ENCODE results near the gene PRDM15. TPM values are rescaled to one million over a fixed set of nuclear protein-coding genes. Genes with fewer than 3 reads are reported as not detected.

Gene PRDM15
- polyA plus RNA-seq, 1 experiment = 7.6 TPM

GRCh38 chr21:41815652-41816582, 63.2 kb downstream of the PRDM15 start:
- Histone ChIP-seq H3K27me3 (ENCODE audit: control insufficient read depth, insufficient read depth, low read length) (no peaks in the 10 kb centered on the region), H3K36me3 (ENCODE audit: control insufficient read depth, insufficient read depth, low read length) (peaks cover 6% of the 10 kb centered on the region; the same call in 1 of the 2 replicates), H3K4me3 (ENCODE audit: low read depth, low read length) (no peak overlapping the region)
- CTCF ChIA-PET = interaction anchor here (0.6 to 6.4 kb wide), 37 partner anchors 9 to 532 kb away, joined by 3 to 66 read pairs (median 5); no protein-coding TSS in a partner anchor
- POLR2A ChIA-PET = no interaction called here
- TF ChIP-seq CTCF (IDR thresholded peaks at IDR 0.05; ENCODE audit: insufficient read depth, low read depth, low read length) = no peak
- no peak for DNase-seq (ENCODE audit: low read depth)

- Histone ChIP-seq H3K27me3 (ENCODE audit: control insufficient read depth, insufficient read depth, low read length) (no peaks in the 10 kb centered on the region), H3K4me3 (ENCODE audit: low read depth, low read length) (no peak overlapping the region), H3K36me3 (ENCODE audit: control insufficient read depth, insufficient read depth, low read length) (peaks cover 11% of the 10 kb centered on the region)
- ChIA-PET CTCF (no interaction called here), POLR2A (no interaction called here)
- no peak for TF ChIP-seq CTCF (IDR thresholded peaks at IDR 0.05; ENCODE audit: insufficient read depth, low read depth, low read length)
- DNase-seq (ENCODE audit: low read depth) = no peak
Measured at GRCh38 chr21:41813226-41813625, 65.9 kb downstream of the PRDM15 start.

- CTCF ChIA-PET = no interaction called here
- DNase-seq (ENCODE audit: low read depth) = no peak
- Histone ChIP-seq H3K4me3 (ENCODE audit: low read depth, low read length) (no peak overlapping the region), H3K27me3 (ENCODE audit: control insufficient read depth, insufficient read depth, low read length) (no peaks in the 10 kb centered on the region), H3K36me3 (ENCODE audit: control insufficient read depth, insufficient read depth, low read length) (peaks cover 11% of the 10 kb centered on the region)
- TF ChIP-seq CTCF (IDR thresholded peaks at IDR 0.05; ENCODE audit: insufficient read depth, low read depth, low read length) = no peak
- POLR2A ChIA-PET = no interaction called here
Measured at GRCh38 chr21:41812679-41813078, 66.5 kb downstream of the PRDM15 start.

- CTCF ChIA-PET = interaction anchor here (1.0 kb wide), 1 partner anchor 37 kb away, joined by 3 read pairs; no protein-coding TSS in a partner anchor
- Histone ChIP-seq H3K4me3 (ENCODE audit: low read depth, low read length) (no peak overlapping the region), H3K27me3 (ENCODE audit: control insufficient read depth, insufficient read depth, low read length) (no peaks in the 10 kb centered on the region), H3K36me3 (ENCODE audit: control insufficient read depth, insufficient read depth, low read length) (peaks cover 11% of the 10 kb centered on the region)
- no peak for DNase-seq (ENCODE audit: low read depth)
- POLR2A ChIA-PET = no interaction called here
- TF ChIP-seq CTCF (IDR thresholded peaks at IDR 0.05; ENCODE audit: insufficient read depth, low read depth, low read length) = no peak
Measured at GRCh38 chr21:41810597-41810932, 68.6 kb downstream of the PRDM15 start.

GRCh38 chr21:41809891-41810596, 69.1 kb downstream of the PRDM15 start:
- no peak overlapping the region for H3K4me3 ChIP-seq (ENCODE audit: low read depth, low read length)
- CTCF ChIA-PET = no interaction called here
- H3K27me3 ChIP-seq (ENCODE audit: control insufficient read depth, insufficient read depth, low read length) = no peaks in the 10 kb centered on the region
- H3K36me3 ChIP-seq (ENCODE audit: control insufficient read depth, insufficient read depth, low read length) = peaks cover 9% of the 10 kb centered on the region
- DNase-seq (ENCODE audit: low read depth) = no peak
- no peak for TF ChIP-seq CTCF (IDR thresholded peaks at IDR 0.05; ENCODE audit: insufficient read depth, low read depth, low read length)
- POLR2A ChIA-PET = no interaction called here
